ENCODE results near the gene ARPC2.

ARPC2 gene

GRCh38 chr2:218291318-218292047 is 74.5 kb downstream of the ARPC2 start:
- no peak for DNase-seq

GRCh38 chr2:218292048-218293014 is 75.3 kb downstream of the ARPC2 start, which contains the start of gene TMBIM1:
Gene TMBIM1 (minus strand): TSS chr2:218292503. CDS start chr2:218282141, 10,362 bp downstream.
- no peak for DNase-seq

- DNase-seq = no peak
These were observed 76.9 kb downstream of the ARPC2 start for GRCh38 chr2:218293715-218294429.

GRCh38 chr2:218294430-218295022 is 77.5 kb downstream of the ARPC2 start:
- no peak for DNase-seq

- DNase-seq = no peak
These were observed 78.0 kb downstream of the ARPC2 start for GRCh38 chr2:218295029-218295428.

- no peak for DNase-seq
These were observed 79.2 kb downstream of the ARPC2 start for GRCh38 chr2:218296200-218296599.

GRCh38 chr2:218296847-218297246 is 79.9 kb downstream of the ARPC2 start:
- no peak for DNase-seq

- no peak for DNase-seq
These were observed 81.4 kb downstream of the ARPC2 start for GRCh38 chr2:218298314-218298875.

GRCh38 chr2:218300141-218300540 is 83.2 kb downstream of the ARPC2 start:
- DNase-seq = no peak

- DNase-seq = peak; percentile 64
These were observed 84.3 kb downstream of the ARPC2 start for GRCh38 chr2:218301176-218301819.

All from NCI-H146 (cell line).